Chondrocyte (in vitro differentiated cells): Measurements from ENCODE around the gene MED9. TPM values are rescaled to one million over a fixed set of nuclear protein-coding genes. Genes with fewer than 3 reads are reported as not detected.

ENCODE experiments used
- DNase-seq: peaks from one replicate; pipeline ENCODE4 v3.0.0; 2021; ENCODE audit warnings: mixed read lengths, low spot score
- H3K27ac Mint-ChIP-seq: one replicate; pipeline ENCODE4 v1.8.0; 2021; ENCODE audit warnings: mild to moderate bottlenecking, moderate library complexity, mixed read lengths; ENCODE audit not compliant: unreplicated experiment
- H3K27me3 Mint-ChIP-seq: 2 replicates; pipeline ENCODE4 v1.8.0; 2021; ENCODE audit warnings: low read depth, mixed read lengths
- H3K36me3 Mint-ChIP-seq: 2 replicates; pipeline ENCODE4 v1.8.0; 2021; ENCODE audit warnings: low read depth, mixed read lengths
- H3K4me1 Mint-ChIP-seq: 2 replicates; pipeline ENCODE4 v1.8.0; 2021; ENCODE audit warnings: low read depth, mild to moderate bottlenecking, mixed read lengths
- H3K4me3 Mint-ChIP-seq: one replicate; pipeline ENCODE4 v1.8.0; 2021; ENCODE audit warnings: mild to moderate bottlenecking, moderate library complexity, mixed read lengths; ENCODE audit not compliant: unreplicated experiment
- H3K9me3 Mint-ChIP-seq: 2 replicates; pipeline ENCODE4 v1.8.0; 2021; ENCODE audit warnings: low read depth, mixed read lengths
- total RNA-seq: library from RNA; stranded (reverse); gene quantifications from 3 replicates; pipeline ENCODE4 v1.2.1, GENCODE V29; 2021
- TF ChIP-seq, protein P1 (sequence below): fragments of 200-600 bp; sonication (generic); IDR thresholded peaks from 2 replicates; pipeline ENCODE4 v1.5.0; 2021; ENCODE audit warnings: antibody characterized with exemption, mild to moderate bottlenecking, moderate library complexity

The MED9 gene
- total RNA-seq, 1 donor from 2014 or later, result 7.9 TPM

DNA sequence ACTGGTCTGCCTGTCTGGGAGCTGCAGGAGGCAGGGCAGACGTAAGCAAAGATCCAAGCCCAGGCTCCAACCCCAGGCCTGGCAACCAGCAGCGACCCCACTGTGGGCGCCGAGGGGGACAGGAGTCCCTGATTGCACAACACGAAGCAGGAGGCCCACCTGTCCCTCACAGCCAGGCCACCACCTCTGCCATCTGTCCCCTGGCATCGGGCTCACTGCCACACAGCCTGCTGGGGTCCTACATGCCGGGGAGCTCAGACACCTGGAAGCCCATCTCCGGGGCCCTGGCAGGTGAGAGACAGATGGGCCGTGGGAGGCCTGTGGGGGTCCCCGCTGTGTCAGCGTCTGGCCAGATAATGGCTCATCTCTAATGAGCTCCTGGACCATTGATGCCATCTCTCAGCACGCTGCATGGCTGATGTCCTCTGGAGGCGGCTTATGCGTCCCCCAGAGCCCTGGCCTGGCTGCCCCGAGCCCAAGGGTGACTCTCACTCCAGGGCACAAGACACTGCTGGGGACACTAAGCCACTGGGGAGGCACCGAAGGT lies 30.7 kb downstream of the MED9 start:
- peak; percentile 92 for DNase-seq
- peaks cover 4% of the 10 kb centered on the region for H3K27me3 Mint-ChIP-seq
- no peak overlapping the region for H3K4me3 Mint-ChIP-seq
- no peaks in the 10 kb centered on the region for H3K9me3 Mint-ChIP-seq
- peaks cover 5% of the 10 kb centered on the region for H3K4me1 Mint-ChIP-seq
- no peak overlapping the region for H3K27ac Mint-ChIP-seq
- TF ChIP-seq, protein P1, sequence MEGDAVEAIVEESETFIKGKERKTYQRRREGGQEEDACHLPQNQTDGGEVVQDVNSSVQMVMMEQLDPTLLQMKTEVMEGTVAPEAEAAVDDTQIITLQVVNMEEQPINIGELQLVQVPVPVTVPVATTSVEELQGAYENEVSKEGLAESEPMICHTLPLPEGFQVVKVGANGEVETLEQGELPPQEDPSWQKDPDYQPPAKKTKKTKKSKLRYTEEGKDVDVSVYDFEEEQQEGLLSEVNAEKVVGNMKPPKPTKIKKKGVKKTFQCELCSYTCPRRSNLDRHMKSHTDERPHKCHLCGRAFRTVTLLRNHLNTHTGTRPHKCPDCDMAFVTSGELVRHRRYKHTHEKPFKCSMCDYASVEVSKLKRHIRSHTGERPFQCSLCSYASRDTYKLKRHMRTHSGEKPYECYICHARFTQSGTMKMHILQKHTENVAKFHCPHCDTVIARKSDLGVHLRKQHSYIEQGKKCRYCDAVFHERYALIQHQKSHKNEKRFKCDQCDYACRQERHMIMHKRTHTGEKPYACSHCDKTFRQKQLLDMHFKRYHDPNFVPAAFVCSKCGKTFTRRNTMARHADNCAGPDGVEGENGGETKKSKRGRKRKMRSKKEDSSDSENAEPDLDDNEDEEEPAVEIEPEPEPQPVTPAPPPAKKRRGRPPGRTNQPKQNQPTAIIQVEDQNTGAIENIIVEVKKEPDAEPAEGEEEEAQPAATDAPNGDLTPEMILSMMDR, result no peak
- peaks cover 1% of the 10 kb centered on the region for H3K36me3 Mint-ChIP-seq

DNA sequence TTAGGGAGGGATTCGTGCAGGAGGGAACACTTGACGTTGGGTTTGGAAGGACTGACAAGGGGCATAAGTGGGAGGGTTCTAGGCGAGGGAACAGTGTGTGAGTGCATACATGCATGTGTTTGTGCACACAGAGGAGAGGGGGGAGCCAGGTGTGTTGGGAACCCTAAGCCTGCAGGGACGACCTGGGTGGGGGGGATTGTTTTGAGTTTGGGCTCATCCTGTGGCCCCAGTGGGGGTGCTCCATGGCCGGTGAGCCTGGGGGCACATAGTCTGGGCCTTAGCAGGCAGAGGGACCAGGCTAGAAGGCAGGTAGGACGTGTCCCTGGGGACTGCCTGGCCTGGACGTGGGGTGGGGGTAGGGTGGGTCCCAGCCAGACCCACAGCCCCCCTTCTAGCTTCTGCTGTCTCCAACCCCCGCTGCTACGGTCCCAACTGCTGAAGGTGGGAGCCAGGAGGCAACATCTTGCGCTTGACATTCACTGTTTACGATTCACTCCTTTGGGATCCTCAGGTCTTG lies 31.3 kb downstream of the MED9 start:
- Mint-ChIP-seq H3K27me3 (no peaks in the 10 kb centered on the region), H3K4me1 (peaks cover 5% of the 10 kb centered on the region), H3K36me3 (no peaks in the 10 kb centered on the region), H3K4me3 (no peak overlapping the region), H3K9me3 (no peaks in the 10 kb centered on the region), H3K27ac (no peak overlapping the region)
- DNase-seq, result peak; percentile 40
- TF ChIP-seq, protein P1, result no peak

DNA sequence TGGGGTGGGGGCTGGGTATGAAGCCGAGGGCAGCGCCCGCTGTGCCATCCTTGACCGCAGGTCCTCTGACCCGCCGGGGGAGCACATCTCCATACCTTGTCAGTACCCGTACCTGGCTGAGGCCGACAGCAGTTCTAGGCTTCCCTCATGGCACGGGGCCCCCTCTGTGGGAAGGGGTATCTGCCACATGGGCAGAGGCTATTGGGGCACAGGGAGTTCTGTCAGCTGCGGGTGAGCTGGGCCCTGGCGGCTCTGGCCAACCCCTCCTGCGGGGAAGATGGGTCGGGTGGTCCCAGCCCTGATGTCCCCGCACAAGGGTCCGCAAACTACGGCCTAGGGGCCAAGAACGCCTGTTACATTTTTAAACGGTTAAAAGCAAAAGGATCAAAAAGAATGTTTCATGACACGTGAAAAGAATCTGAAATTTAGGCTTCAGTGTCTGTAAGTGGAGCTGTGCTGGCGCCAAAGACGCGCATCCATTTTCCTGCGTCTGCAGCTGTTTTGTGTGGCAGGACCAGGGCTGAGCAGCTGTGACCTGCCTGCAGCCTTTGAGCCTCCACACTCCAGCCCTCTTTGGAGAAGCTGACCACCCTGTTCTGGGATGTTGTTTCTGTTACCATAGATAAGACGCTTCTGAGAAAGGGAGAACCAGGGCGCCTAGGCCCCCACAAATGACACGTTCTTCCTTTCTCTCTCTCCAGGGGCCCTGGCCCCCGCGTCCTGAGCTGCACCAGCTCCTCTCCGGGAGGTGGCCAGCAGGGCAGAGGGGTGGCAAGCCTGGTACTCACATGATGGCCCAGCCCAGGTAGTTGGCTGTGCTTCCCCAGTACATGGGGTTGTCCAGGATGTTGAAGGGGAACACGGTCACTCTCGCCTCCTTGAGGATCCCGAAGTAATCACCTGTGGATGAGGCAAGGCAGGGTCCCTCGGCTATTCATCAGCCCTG lies 32.1 kb downstream of the MED9 start:
- TF ChIP-seq, protein P1, result no peak
- Mint-ChIP-seq H3K4me3 (no peak overlapping the region), H3K27ac (no peak overlapping the region), H3K36me3 (no peaks in the 10 kb centered on the region), H3K27me3 (no peaks in the 10 kb centered on the region), H3K4me1 (peaks cover 5% of the 10 kb centered on the region), H3K9me3 (no peaks in the 10 kb centered on the region)
- peak; percentile 68 for DNase-seq

DNA sequence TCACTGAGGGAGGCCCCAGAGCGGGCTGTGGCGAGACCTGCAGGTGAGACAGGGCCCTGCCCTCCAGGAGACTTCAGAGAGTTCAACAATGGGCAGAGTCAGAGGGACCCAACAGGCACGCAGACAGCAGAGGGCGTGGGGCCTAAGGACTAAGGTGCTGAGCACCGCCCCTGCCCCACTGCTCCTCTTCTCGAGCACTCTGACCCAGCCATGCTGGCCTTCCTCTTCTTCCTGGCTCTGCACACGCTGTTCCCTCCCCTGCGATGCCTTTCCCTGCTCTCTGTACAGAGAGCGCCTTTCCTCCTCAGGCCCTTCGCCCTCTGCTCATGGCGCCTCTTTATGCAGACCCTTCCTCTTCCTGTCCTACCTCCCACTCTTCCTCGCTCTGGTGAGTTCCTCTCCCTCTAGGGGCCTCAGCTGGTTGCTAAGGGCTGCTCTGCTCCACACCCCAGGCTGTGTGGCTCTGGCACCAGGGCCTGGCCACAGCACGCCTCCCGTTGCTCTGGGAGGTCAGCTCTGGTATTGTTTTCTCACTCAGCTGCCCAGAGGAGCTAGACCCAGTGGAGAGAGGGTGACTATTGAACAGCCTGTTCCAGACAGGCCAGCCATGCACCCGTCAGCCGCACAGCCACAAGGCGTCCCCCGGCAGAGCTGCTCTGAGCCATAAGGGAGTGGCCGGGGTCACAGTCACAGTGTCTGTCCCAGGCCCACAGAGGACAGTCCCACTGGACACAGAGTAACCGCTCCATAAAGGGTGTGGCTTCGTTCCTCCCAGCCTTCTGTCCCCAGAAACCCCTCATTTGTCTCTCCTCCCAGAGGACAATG lies 33.0 kb downstream of the MED9 start:
- no peaks in the 10 kb centered on the region for H3K36me3 Mint-ChIP-seq
- peak; percentile 68 for DNase-seq
- H3K27ac Mint-ChIP-seq, result no peak overlapping the region

More for the DNA sequence above, 33.0 kb downstream of the MED9 start:
- Mint-ChIP-seq H3K9me3 (no peaks in the 10 kb centered on the region), H3K4me3 (no peak overlapping the region), H3K27me3 (no peaks in the 10 kb centered on the region), H3K4me1 (peaks cover 5% of the 10 kb centered on the region)
- TF ChIP-seq, protein P1, result no peak
